Measurements from ENCODE around the gene NCOA3. TPM values are rescaled to one million over a fixed set of nuclear protein-coding genes. Genes with fewer than 3 reads are reported as not detected.

The NCOA3 gene
- total and polyA plus RNA-seq, 2 donors (not counting 1 experiment from before 2014, with no cell fraction given) = 22.3 to 23.1 TPM

DNA sequence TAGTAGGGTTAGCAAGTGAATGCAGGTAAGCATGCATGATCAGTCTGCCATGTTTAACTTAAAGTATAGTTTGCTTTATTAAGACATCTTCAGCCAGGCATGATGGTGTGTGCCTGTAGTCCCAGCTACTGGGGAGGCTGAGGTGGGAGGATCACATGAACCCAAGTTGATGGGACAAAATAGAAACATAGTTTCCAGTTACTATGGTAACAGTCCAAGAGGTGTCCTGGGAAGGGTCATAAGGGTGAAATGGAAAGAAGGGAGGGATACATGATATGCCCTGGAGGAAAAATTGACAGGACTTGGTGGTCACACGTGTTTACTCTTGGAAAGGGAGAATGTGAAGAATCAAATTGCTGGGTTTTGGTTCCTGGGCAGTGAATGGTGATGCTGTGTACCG is 143.9 kb downstream of the NCOA3 start:
- Histone ChIP-seq H3K27ac (ENCODE audit: insufficient read depth, low read length) (no peak overlapping the region), H3K27me3 (ENCODE audit: control insufficient read depth, insufficient read depth, low read length) (no peaks in the 10 kb centered on the region), H3K4me2 (ENCODE audit: extremely low read depth, insufficient read depth, low read length) (no peak overlapping the region), H2AFZ (ENCODE audit: low read length) (no peak overlapping the region), H3K4me1 (ENCODE audit: control insufficient read depth, extremely low read depth, insufficient read depth, low read length) (no peaks in the 10 kb centered on the region), H3K36me3 (ENCODE audit: control insufficient read depth, insufficient read depth, low read length) (no peaks in the 10 kb centered on the region), H3K9ac (ENCODE audit: insufficient read depth, low read length) (no peak overlapping the region), H3K79me2 (ENCODE audit: control insufficient read depth, insufficient read depth, low read length) (no peaks in the 10 kb centered on the region), H3K9me3 (ENCODE audit: control insufficient read depth, insufficient read depth, low read depth, low read length) (no peaks in the 10 kb centered on the region), H4K20me1 (ENCODE audit: control insufficient read depth, extremely low read depth, insufficient read depth, low read length) (no peaks in the 10 kb centered on the region), H3K4me3 (replicated peaks in 1 of 4; ENCODE audit: control extremely low read depth in 1 of 4, insufficient read depth in 1 of 4, low read depth in 3 of 4, low read length in 4 of 4) (no peak overlapping the region)
- no peak for DNase-seq (ENCODE audit: low read depth in 2 of 2)
- TF ChIP-seq EZH2 (IDR thresholded peaks at IDR 0.05; ENCODE audit: low read length, missing control alignments) = no peak
- TF ChIP-seq, protein P1, sequence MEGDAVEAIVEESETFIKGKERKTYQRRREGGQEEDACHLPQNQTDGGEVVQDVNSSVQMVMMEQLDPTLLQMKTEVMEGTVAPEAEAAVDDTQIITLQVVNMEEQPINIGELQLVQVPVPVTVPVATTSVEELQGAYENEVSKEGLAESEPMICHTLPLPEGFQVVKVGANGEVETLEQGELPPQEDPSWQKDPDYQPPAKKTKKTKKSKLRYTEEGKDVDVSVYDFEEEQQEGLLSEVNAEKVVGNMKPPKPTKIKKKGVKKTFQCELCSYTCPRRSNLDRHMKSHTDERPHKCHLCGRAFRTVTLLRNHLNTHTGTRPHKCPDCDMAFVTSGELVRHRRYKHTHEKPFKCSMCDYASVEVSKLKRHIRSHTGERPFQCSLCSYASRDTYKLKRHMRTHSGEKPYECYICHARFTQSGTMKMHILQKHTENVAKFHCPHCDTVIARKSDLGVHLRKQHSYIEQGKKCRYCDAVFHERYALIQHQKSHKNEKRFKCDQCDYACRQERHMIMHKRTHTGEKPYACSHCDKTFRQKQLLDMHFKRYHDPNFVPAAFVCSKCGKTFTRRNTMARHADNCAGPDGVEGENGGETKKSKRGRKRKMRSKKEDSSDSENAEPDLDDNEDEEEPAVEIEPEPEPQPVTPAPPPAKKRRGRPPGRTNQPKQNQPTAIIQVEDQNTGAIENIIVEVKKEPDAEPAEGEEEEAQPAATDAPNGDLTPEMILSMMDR (conservative IDR thresholded peaks at IDR 0.05 in 1 of 2, IDR thresholded peaks at IDR 0.05 in 1 of 2; ENCODE audit: low read depth in 1 of 2, low read length in 2 of 2) = no peak

DNA sequence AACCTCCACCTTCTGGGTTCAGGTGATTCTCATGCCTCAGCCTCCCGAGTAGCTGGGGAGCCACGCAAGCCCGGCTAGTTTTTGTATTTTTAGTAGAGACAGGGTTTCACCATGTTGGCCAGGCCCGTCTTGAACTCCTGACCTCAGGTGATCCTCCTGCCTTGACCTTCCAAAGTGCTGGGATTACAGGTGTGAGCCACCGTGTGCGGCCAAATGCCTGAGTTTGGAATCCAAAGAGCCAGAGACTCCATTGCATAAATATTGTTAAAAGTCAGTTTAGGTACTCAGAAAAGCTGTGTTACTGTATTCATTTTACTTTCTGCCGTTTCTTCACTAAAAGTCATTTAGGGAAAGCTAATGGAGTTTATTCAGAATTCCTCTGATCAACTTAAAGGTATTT is 146.3 kb downstream of the NCOA3 start:
- Histone ChIP-seq H3K9me3 (ENCODE audit: control insufficient read depth, insufficient read depth, low read depth, low read length) (no peaks in the 10 kb centered on the region), H3K79me2 (ENCODE audit: control insufficient read depth, insufficient read depth, low read length) (no peaks in the 10 kb centered on the region), H3K27me3 (ENCODE audit: control insufficient read depth, insufficient read depth, low read length) (no peaks in the 10 kb centered on the region), H3K27ac (ENCODE audit: insufficient read depth, low read length) (no peak overlapping the region), H3K36me3 (ENCODE audit: control insufficient read depth, insufficient read depth, low read length) (peaks cover 3% of the 10 kb centered on the region), H4K20me1 (ENCODE audit: control insufficient read depth, extremely low read depth, insufficient read depth, low read length) (no peaks in the 10 kb centered on the region), H3K4me2 (ENCODE audit: extremely low read depth, insufficient read depth, low read length) (no peak overlapping the region), H3K4me1 (ENCODE audit: control insufficient read depth, extremely low read depth, insufficient read depth, low read length) (no peaks in the 10 kb centered on the region), H3K4me3 (replicated peaks in 1 of 4; ENCODE audit: control extremely low read depth in 1 of 4, insufficient read depth in 1 of 4, low read depth in 3 of 4, low read length in 4 of 4) (no peak overlapping the region), H2AFZ (ENCODE audit: low read length) (no peak overlapping the region), H3K9ac (ENCODE audit: insufficient read depth, low read length) (no peak overlapping the region)
- TF ChIP-seq, protein P1 (conservative IDR thresholded peaks at IDR 0.05 in 1 of 2, IDR thresholded peaks at IDR 0.05 in 1 of 2; ENCODE audit: low read depth in 1 of 2, low read length in 2 of 2) = no peak
- TF ChIP-seq EZH2 (IDR thresholded peaks at IDR 0.05; ENCODE audit: low read length, missing control alignments) = no peak
- DNase-seq (ENCODE audit: low read depth in 2 of 2) = no peak

DNA sequence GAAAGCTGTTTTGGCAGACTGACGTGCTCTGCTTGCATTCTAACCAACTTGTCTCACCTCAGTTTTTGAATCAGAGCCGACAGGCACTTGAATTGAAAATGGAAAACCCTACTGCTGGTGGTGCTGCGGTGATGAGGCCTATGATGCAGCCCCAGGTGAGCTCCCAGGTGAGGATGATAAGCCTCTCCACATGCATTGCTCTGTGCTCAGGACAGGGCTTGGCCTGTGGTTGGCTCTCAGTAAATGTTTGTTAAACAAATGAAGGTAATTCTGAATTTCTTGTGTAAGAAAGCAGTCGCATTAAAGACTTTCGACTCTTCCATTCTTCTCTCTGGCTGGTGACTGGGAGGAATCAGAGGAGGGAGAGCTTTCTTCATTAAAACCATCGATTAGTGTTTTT is 147.3 kb downstream of the NCOA3 start:
- Histone ChIP-seq H3K4me3 (replicated peaks in 1 of 4; ENCODE audit: control extremely low read depth in 1 of 4, insufficient read depth in 1 of 4, low read depth in 3 of 4, low read length in 4 of 4) (no peak overlapping the region), H2AFZ (ENCODE audit: low read length) (no peak overlapping the region), H3K4me2 (ENCODE audit: extremely low read depth, insufficient read depth, low read length) (no peak overlapping the region), H4K20me1 (ENCODE audit: control insufficient read depth, extremely low read depth, insufficient read depth, low read length) (no peaks in the 10 kb centered on the region), H3K9ac (ENCODE audit: insufficient read depth, low read length) (no peak overlapping the region), H3K36me3 (ENCODE audit: control insufficient read depth, insufficient read depth, low read length) (peaks cover 3% of the 10 kb centered on the region), H3K27me3 (ENCODE audit: control insufficient read depth, insufficient read depth, low read length) (no peaks in the 10 kb centered on the region), H3K27ac (ENCODE audit: insufficient read depth, low read length) (no peak overlapping the region), H3K79me2 (ENCODE audit: control insufficient read depth, insufficient read depth, low read length) (no peaks in the 10 kb centered on the region), H3K4me1 (ENCODE audit: control insufficient read depth, extremely low read depth, insufficient read depth, low read length) (no peaks in the 10 kb centered on the region), H3K9me3 (ENCODE audit: control insufficient read depth, insufficient read depth, low read depth, low read length) (no peaks in the 10 kb centered on the region)
- TF ChIP-seq, protein P1 (conservative IDR thresholded peaks at IDR 0.05 in 1 of 2, IDR thresholded peaks at IDR 0.05 in 1 of 2; ENCODE audit: low read depth in 1 of 2, low read length in 2 of 2) = no peak
- no peak for TF ChIP-seq EZH2 (IDR thresholded peaks at IDR 0.05; ENCODE audit: low read length, missing control alignments)
- no peak for DNase-seq (ENCODE audit: low read depth in 2 of 2)
